ENCODE data around the gene SLC29A4.
"Not testable (repeated sequence)": the region's sequence is repeated elsewhere in the genome, so short reads cannot be mapped to it uniquely, and the experiment has no call there.

Gene SLC29A4

DNA sequence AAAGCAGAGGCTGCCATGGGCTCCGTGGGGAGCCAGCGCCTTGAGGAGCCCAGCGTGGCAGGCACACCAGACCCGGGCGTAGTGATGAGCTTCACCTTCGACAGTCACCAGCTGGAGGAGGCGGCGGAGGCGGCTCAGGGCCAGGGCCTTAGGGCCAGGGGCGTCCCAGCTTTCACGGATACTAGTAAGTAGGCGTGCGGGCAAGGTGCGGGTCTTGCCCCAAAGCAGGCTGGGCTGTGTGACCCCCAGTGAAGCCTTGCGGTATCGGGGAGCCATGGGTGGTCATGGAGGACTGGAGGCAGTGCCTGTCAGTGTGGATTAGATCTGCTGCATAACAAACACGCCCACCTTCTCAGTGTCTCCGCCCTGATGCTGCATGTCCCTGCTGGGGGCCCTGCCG is 5.1 kb downstream of the SLC29A4 start:
- Histone ChIP-seq H3K27ac (ENCODE audit: low read length) (no peak overlapping the region), H2AFZ (ENCODE audit: low read depth, low read length) (no peak overlapping the region), H3K9me3 (ENCODE audit: insufficient read depth, low read length) (no peaks in the 10 kb centered on the region), H3K4me1 (ENCODE audit: low read length) (no peaks in the 10 kb centered on the region), H3K4me2 (ENCODE audit: low read length) (no peak overlapping the region), H3K4me3 (ENCODE audit: low read length) (no peak overlapping the region), H3K36me3 (replicated peaks; ENCODE audit: low read depth, low read length) (no peaks in the 10 kb centered on the region), H3K79me2 (ENCODE audit: low read length) (no peaks in the 10 kb centered on the region), H3K27me3 (ENCODE audit: low read depth, low read length) (no peaks in the 10 kb centered on the region), H4K20me1 (ENCODE audit: insufficient read depth, low read length) (no peaks in the 10 kb centered on the region), H3K9ac (ENCODE audit: low read length) (no peak overlapping the region)
- TF ChIP-seq, protein P1, sequence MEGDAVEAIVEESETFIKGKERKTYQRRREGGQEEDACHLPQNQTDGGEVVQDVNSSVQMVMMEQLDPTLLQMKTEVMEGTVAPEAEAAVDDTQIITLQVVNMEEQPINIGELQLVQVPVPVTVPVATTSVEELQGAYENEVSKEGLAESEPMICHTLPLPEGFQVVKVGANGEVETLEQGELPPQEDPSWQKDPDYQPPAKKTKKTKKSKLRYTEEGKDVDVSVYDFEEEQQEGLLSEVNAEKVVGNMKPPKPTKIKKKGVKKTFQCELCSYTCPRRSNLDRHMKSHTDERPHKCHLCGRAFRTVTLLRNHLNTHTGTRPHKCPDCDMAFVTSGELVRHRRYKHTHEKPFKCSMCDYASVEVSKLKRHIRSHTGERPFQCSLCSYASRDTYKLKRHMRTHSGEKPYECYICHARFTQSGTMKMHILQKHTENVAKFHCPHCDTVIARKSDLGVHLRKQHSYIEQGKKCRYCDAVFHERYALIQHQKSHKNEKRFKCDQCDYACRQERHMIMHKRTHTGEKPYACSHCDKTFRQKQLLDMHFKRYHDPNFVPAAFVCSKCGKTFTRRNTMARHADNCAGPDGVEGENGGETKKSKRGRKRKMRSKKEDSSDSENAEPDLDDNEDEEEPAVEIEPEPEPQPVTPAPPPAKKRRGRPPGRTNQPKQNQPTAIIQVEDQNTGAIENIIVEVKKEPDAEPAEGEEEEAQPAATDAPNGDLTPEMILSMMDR (IDR thresholded peaks at IDR 0.05; ENCODE audit: low read depth, low read length), result no peak
- no peak for TF ChIP-seq EZH2phosphoT487 (IDR thresholded peaks at IDR 0.05; ENCODE audit: low read depth)

DNA sequence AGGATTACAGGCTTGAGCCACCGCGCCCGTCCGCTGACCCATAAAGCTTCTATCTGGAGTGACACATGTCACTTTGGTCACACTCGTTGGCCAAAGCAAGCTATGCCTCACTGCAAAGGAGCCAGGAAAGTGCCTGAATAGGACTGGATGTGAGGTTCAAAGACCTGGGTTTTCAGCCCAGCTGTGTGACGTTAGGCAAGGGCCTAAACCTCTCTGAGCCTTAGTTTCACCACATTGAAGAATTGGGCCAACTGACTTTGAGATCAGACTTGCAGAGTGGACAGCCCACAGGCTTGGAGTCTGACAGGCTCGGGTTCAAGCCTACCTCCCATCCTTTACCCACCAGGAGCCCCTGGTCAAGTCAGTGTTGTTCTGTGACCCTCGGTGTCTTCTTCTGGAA is 5.8 kb downstream of the SLC29A4 start:
- H4K20me1 ChIP-seq (ENCODE audit: insufficient read depth, low read length); H3K9me3 ChIP-seq (ENCODE audit: insufficient read depth, low read length); H2AFZ ChIP-seq (ENCODE audit: low read depth, low read length); H3K9ac ChIP-seq (ENCODE audit: low read length); H3K4me1 ChIP-seq (ENCODE audit: low read length); H3K79me2 ChIP-seq (ENCODE audit: low read length); H3K27ac ChIP-seq (ENCODE audit: low read length); H3K4me3 ChIP-seq (ENCODE audit: low read length); H3K36me3 ChIP-seq (replicated peaks; ENCODE audit: low read depth, low read length); H3K27me3 ChIP-seq (ENCODE audit: low read depth, low read length); H3K4me2 ChIP-seq (ENCODE audit: low read length): not testable (repeated sequence)

DNA sequence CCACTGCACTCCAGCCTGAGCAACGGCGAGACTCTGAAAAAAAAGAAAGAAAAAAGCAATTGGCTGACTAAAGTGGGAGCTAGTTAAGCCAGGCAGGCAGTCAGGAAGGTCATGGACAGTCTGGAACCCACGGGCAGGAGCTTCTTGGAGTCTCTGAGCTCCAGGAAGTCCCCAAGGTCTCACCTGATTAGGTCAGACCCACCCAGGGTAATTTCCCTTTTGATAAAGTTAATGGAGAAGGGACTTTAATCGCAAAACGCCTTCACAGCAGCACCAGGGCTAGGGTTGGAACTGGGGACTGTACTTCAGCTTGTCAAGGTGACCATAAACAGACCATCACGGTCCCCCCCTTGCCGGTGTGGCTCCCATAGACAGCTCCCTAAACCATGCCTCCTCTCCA is 6.6 kb downstream of the SLC29A4 start:
- Histone ChIP-seq H3K4me1 (ENCODE audit: low read length) (no peaks in the 10 kb centered on the region), H4K20me1 (ENCODE audit: insufficient read depth, low read length) (no peaks in the 10 kb centered on the region), H3K27me3 (ENCODE audit: low read depth, low read length) (no peaks in the 10 kb centered on the region), H3K27ac (ENCODE audit: low read length) (no peak overlapping the region), H2AFZ (ENCODE audit: low read depth, low read length) (no peak overlapping the region), H3K4me3 (ENCODE audit: low read length) (no peak overlapping the region), H3K36me3 (replicated peaks; ENCODE audit: low read depth, low read length) (no peaks in the 10 kb centered on the region), H3K9me3 (ENCODE audit: insufficient read depth, low read length) (no peaks in the 10 kb centered on the region), H3K9ac (ENCODE audit: low read length) (no peak overlapping the region), H3K79me2 (ENCODE audit: low read length) (no peaks in the 10 kb centered on the region), H3K4me2 (ENCODE audit: low read length) (no peak overlapping the region)
- TF ChIP-seq, protein P1 (IDR thresholded peaks at IDR 0.05; ENCODE audit: low read depth, low read length), result no peak
- no peak for TF ChIP-seq EZH2phosphoT487 (IDR thresholded peaks at IDR 0.05; ENCODE audit: low read depth)

DNA sequence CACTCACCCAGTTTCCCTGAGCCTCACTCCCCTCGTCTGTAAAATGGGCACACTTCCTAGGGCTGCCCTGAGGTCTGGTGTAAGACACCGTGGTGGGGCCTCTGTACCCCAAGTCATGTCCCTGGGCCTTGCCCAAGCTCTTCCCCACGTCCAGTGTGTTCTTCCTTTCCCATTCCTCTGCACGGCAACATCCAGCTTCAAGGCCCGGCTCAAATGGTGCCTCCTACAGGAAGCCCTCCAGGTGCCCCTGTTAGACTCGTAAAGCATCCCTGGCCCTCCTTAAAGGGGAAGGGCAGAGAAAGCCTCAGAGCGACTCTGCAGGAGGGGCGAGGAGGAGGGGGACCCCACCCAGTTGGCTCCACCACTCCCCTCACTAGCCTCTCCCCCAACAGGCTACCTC is 8.6 kb downstream of the SLC29A4 start:
- Histone ChIP-seq H3K4me3 (ENCODE audit: low read length) (no peak overlapping the region), H3K4me1 (ENCODE audit: low read length) (no peaks in the 10 kb centered on the region), H3K27ac (ENCODE audit: low read length) (no peak overlapping the region), H3K4me2 (ENCODE audit: low read length) (no peak overlapping the region), H3K27me3 (ENCODE audit: low read depth, low read length) (no peaks in the 10 kb centered on the region), H2AFZ (ENCODE audit: low read depth, low read length) (no peak overlapping the region), H3K79me2 (ENCODE audit: low read length) (no peaks in the 10 kb centered on the region), H3K9ac (ENCODE audit: low read length) (no peak overlapping the region), H3K9me3 (ENCODE audit: insufficient read depth, low read length) (no peaks in the 10 kb centered on the region), H4K20me1 (ENCODE audit: insufficient read depth, low read length) (no peaks in the 10 kb centered on the region), H3K36me3 (replicated peaks; ENCODE audit: low read depth, low read length) (no peaks in the 10 kb centered on the region)
- TF ChIP-seq EZH2phosphoT487 (IDR thresholded peaks at IDR 0.05; ENCODE audit: low read depth), result no peak
- TF ChIP-seq, protein P1 (IDR thresholded peaks at IDR 0.05; ENCODE audit: low read depth, low read length), result no peak

DNA sequence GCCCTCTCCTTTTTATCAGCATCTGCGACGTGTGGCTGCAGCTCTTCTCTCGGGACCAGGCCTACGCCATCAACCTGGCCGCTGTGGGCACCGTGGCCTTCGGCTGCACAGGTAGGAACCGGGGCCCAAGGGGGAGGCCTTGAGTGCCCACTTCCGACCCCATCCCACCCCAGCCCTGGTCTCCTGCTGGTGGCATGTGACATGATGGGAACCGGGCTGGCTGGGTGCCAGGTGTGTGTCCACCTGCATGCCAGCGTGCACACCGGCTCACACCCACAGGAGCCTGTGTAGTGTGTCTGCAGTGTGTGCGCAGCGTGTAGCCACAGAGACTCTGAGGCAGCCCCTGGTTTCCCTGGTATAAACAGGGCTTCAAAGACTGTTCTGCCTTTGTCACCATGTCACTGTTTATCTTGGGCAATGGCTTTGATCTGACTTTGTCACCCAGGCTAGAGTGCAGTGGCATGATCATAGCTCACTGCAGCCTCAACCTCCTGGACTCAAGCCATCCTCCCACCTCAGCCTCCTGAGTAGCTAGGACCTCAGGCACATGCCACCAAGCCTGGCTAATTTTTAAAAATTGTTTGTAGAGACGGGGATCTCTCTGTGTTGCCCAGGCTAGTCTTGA is 9.1 kb downstream of the SLC29A4 start:
- not testable (repeated sequence) for H3K27me3 ChIP-seq (ENCODE audit: low read depth, low read length); H3K9ac ChIP-seq (ENCODE audit: low read length); H3K27ac ChIP-seq (ENCODE audit: low read length); H2AFZ ChIP-seq (ENCODE audit: low read depth, low read length); H3K79me2 ChIP-seq (ENCODE audit: low read length); H3K4me1 ChIP-seq (ENCODE audit: low read length); H3K36me3 ChIP-seq (replicated peaks; ENCODE audit: low read depth, low read length); H3K9me3 ChIP-seq (ENCODE audit: insufficient read depth, low read length); H3K4me2 ChIP-seq (ENCODE audit: low read length); H3K4me3 ChIP-seq (ENCODE audit: low read length); H4K20me1 ChIP-seq (ENCODE audit: insufficient read depth, low read length)

Data from OCI-LY3 (cell line).